ENCODE results near the gene TEX29.

Gene TEX29

GRCh38 chr13:111319998-111320911 is at the start of gene TEX29:
Gene TEX29, plus strand, starts transcription at chr13:111320642. Its CDS starts 249 bp downstream, at chr13:111320891.
- no peak for DNase-seq (ENCODE audit: low read depth)

- DNase-seq (ENCODE audit: low read depth) = no peak
These were observed 49.4 kb upstream of the TEX29 start for GRCh38 chr13:111270765-111271698.

- no peak for DNase-seq (ENCODE audit: low read depth)
These were observed 48.3 kb upstream of the TEX29 start for GRCh38 chr13:111272117-111272516.

GRCh38 chr13:111275382-111275781 is 45.1 kb upstream of the TEX29 start:
- DNase-seq (ENCODE audit: low read depth) = no peak

DNA sequence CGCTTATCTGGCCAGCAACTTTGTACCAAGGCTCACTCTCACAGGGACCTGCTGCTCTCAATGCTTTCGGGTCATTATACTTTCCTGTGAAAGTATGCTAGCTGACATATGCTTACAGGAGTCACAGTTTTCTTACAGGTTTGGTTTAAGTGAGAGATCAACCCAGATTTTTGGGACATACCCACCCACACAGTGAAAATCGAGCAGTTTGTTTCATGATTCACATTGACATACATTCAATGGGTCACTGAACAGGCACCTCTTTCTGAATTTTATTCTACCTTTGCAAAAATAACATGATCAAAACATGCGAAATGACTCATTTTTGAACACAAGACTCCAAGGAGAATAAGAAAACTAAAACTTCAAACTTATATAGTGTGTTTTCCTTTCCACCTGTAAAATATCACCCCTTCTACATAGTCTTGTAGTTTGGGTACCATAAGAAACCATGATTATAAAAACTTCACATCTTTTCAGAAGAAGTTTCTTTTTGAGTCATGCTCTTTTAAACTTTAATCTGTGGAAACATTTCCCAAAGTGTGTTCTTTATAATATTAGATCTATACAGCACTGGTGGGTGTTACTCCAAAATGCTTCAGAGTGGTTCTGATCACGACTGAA is 44.3 kb upstream of the TEX29 start:
- DNase-seq (ENCODE audit: low read depth) = no peak

- no peak for DNase-seq (ENCODE audit: low read depth)
These were observed 42.2 kb upstream of the TEX29 start for GRCh38 chr13:111278258-111278657.

DNA sequence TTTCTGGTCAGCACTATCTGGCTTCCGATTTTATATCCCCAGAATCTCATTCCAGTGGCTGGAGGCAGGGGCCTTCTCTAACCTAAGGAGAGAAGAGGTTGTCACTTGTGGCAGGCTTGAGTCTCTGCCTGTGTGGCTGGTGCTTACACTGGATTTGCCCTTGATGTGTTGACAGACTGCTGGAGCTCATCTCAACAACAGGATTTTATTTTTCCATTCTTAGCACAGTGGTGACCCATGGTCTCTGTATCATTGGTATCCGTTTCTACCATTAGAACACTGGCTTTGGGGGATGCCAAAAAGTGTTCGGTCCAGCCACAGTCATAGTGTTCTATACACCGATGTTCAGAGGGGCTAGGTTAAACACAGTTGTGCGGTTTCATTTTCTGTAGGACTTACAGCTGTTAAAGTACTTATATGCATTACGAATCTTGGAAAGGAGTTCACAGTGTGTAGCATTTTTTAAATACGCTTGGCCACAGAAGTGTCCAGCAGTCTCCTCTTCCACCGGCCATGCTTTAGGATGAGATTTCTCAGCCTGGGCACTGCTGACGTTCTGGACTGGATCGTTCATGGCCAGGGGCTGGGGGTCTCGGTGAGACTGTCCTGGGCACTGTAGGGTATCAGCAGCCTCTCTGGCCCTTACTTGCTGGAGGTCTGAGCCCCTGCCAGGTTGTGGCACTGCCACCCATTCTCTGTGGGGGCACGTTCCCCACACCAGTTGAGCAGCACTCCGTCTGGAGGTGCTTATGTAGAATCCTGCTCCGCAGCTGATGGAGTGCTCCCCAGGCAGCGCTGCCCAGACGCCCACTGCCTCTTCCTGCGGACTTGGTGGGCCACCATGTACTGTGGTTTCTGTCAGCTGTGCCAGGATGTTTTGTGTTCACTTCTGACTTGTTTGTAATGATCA is 41.4 kb upstream of the TEX29 start:
- DNase-seq (ENCODE audit: low read depth) = no peak

DNA sequence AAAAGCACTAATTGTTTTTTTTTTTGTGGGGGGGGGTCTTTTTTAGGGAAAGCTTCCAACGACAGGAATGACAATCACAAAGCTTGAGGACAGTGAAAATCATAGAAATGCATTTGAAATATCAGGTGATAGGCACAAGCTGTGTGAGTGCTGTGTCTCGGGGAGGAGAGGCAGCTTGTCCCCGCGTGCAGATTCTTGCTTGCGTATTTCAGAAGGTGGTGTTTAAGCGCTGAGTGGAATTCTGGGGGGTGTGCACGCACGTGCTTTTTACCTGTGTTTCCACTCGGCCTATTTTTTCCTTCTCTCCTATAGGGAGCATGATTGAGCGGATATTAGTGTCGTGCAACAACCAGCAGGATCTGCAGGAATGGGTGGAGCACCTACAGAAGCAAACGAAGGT is 40.2 kb upstream of the TEX29 start:
- DNase-seq (ENCODE audit: low read depth) = no peak

DNA sequence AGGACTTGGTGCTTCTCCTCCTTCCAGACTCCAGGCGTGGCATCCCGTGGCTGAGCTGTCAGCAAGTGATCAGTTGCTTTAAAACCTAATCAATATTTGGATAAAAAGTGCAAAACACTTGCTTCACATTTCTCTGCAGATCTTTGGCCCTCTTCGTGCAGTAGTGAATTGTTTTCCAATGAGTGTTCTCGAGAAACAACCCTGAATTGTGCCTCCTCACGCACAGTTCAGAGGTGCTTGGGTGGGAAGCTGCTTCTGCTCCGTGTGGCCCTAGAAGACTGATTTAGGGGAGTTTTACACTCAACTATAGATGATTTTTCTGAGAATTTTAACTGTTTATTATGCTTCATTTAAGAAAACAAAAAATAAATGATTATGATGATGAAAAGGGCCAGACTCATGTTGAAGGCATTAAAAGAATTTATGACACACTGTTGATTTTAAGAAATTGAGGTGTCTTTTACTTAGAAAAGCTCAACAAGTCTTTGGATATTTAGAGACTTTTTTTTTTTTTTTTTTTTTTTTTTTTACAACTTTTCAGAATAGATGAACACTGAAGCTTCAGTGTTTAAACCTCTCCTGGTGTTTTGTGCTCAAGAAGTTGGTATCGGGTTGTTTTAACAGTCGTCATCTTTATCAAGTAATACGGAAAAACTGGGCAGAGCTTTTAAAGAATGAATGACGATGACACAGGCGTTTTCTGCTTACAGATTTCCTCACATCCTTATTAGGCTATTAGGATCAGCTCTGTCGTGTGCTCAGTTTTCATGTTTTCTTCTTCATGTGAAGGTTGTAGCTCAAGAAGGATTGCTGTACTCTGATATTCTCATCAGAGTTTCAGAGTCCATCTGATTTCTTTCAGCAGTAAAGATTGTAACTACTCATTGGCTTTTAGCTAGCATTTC is 39.5 kb upstream of the TEX29 start:
- DNase-seq (ENCODE audit: low read depth) = no peak

- no peak for DNase-seq (ENCODE audit: low read depth)
These were observed 38.6 kb upstream of the TEX29 start for GRCh38 chr13:111281751-111282311.

DNA sequence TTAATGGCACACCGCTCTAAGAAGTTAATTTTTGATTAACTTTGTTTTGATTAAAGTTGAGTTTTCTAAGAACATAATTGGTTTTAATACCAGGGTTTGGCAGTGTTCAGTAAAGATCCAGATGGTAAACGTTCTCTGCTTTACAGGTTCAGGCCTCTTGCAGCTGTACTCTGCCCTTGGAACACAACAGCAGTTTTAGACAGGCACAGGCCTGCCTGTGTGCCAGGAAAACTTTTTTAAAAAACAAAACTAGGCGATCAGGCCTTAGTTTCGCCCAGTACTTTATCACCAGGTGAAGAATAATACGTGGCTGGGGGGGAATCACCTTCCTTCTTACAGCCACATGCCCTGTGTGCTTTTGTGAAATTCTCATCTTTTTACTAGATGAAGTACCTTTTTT is 38.0 kb upstream of the TEX29 start:
- no peak for DNase-seq (ENCODE audit: low read depth)

DNA sequence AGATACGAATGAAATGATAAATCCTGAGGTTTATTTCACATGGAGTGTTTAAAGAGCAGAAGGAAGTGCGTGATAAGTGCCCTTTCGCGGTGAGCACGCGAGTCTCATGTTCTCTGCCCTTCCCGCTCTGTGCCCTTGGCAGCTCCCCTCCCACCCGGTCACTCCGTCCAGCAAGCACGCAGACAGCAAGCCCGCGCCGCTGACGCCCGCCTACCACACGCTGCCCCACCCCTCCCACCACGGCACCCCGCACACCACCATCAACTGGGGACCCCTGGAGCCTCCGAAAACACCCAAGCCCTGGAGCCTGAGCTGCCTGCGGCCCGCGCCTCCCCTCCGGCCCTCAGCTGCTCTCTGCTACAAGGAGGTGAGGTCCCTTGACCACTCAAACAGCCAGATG is 37.4 kb upstream of the TEX29 start:
- DNase-seq (ENCODE audit: low read depth) = no peak

- DNase-seq (ENCODE audit: low read depth) = no peak
These were observed 37.0 kb upstream of the TEX29 start for GRCh38 chr13:111283457-111283856.

GRCh38 chr13:111283991-111284390 is 36.5 kb upstream of the TEX29 start:
- DNase-seq (ENCODE audit: low read depth) = no peak

DNA sequence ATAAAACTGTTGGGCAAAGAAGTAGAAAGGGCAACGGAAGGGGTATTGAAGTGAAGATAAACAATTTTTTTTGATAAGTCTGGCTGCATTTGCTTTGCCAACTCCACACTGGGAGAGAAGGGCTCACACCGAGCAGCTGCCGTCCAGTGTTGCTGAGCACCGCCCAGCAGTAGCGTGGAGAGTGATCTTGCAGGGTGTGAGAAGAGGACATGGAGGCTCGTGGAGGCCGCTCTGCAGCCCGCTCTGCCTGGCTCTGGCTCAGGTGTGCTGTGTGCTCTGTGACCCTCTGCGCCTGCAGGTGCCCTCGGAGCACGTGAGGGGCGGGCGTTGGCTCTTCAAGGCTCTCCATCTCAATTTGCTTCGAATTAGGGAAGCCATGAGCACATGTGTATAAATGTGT is 35.9 kb upstream of the TEX29 start:
- DNase-seq (ENCODE audit: low read depth) = no peak

DNA sequence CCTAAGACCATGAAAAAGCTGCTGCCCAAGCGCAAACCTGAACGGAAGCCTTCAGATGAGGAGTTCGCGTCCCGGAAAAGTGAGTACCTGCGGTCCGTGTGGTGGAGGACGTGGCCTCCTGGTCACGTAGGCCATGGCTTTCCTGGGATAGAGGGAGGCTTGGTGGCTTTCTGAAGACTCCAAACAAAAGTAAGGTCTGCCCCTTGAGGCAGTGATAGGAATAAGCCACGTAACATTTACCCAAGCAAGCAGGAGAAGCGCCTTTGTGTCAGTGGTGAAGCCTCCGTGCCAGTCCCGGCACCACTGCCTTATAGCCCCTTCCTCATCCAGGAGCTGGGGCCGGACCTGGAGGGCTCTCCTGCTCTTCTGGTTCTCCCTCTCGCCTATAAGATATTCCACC is 34.3 kb upstream of the TEX29 start:
- no peak for DNase-seq (ENCODE audit: low read depth)

GRCh38 chr13:111286749-111287148 is 33.7 kb upstream of the TEX29 start:
- no peak for DNase-seq (ENCODE audit: low read depth)

- DNase-seq (ENCODE audit: low read depth) = no peak
These were observed 33.2 kb upstream of the TEX29 start for GRCh38 chr13:111287201-111287600.

DNA sequence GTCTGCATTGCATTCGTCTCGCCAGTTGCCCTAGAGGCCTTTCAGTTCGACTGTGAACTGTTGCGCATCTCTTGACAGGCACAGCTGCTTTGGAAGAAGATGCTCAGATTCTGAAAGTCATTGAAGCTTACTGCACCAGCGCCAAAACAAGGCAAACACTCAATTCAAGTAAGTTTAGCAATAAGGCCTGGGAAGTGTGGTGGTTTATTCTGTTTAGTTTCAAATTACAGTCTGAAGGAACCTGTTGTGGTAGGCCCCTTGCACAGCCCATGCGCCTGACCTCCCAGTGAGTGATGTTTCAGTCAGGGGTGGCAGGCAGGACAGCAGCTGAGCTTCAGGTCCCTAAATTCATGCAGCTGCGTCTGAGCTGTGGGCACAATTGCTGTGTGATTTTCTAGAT is 32.2 kb upstream of the TEX29 start:
- DNase-seq (ENCODE audit: low read depth) = no peak

- no peak for DNase-seq (ENCODE audit: low read depth)
These were observed 31.2 kb upstream of the TEX29 start for GRCh38 chr13:111289251-111289650.
